ENCODE measurements around the gene SYT2.

GRCh38 chr1:202547215-202547614, 163.0 kb downstream of the SYT2 start:
- TF ChIP-seq POLR2AphosphoS5 (IDR thresholded peaks at IDR 0.05; ENCODE audit: low read depth, low read length): no peak
- TF ChIP-seq TAF1 (IDR thresholded peaks at IDR 0.05; ENCODE audit: borderline replicate concordance, insufficient read depth, low read length): no peak
- no peak for TF ChIP-seq FOXP2 (optimal IDR thresholded peaks at IDR 0.05; ENCODE audit: borderline replicate concordance, extremely low read depth, extremely low read length, insufficient read depth)

Data from PFSK-1 (cell line).